ENCODE data around the gene ADTRP. TPM values are rescaled to one million over a fixed set of nuclear protein-coding genes. Genes with fewer than 3 reads are reported as not detected.
A peak's percentile ranks its signal among the peaks of the same experiment; 100 is the strongest.

ADTRP gene
- total and polyA plus RNA-seq, 12 donors: 0.20 to 1.1 (median 0.35) TPM; not detected in 5

GRCh38 chr6:11705483-11705882 is 73.1 kb downstream of the ADTRP start:
- no peak overlapping the region for H3K27ac ChIP-seq
- no peaks in the 10 kb centered on the region for H3K27me3 ChIP-seq
- no peaks in the 10 kb centered on the region for H3K36me3 ChIP-seq (replicated peaks in 1 of 2)
- H3K4me1 ChIP-seq (replicated peaks in 1 of 2): no peaks in the 10 kb centered on the region
- 84 to 96% (median 90%) methylated on average over 4 of the region's 4 CpGs for WGBS, 4 donors
- intact Hi-C loops (cut with DNase I): loop anchor here in 1 of 2 donors (10.0 kb wide), 1 partner anchor 309 kb away; the partner anchor contains the start of gene HIVEP1
- no peaks in the 10 kb centered on the region for H3K9me3 ChIP-seq (replicated peaks in 1 of 3)
- no peak for DNase-seq
- no peak for TF ChIP-seq CTCF (IDR thresholded peaks at IDR 0.05)
- TF ChIP-seq POLR2A (IDR thresholded peaks at IDR 0.05): no peak
- H3K4me3 ChIP-seq: no peak overlapping the region

GRCh38 chr6:11705069-11705468 is 73.5 kb downstream of the ADTRP start:
- Histone ChIP-seq H3K27ac (no peak overlapping the region), H3K4me1 (replicated peaks in 1 of 2) (no peaks in the 10 kb centered on the region), H3K36me3 (replicated peaks in 1 of 2) (no peaks in the 10 kb centered on the region), H3K27me3 (no peaks in the 10 kb centered on the region), H3K9me3 (replicated peaks in 1 of 3) (no peaks in the 10 kb centered on the region), H3K4me3 (no peak overlapping the region)
- TF ChIP-seq POLR2A (IDR thresholded peaks at IDR 0.05): no peak
- TF ChIP-seq CTCF (IDR thresholded peaks at IDR 0.05): no peak
- no peak for DNase-seq
- intact Hi-C loops (cut with DNase I): loop anchor here in 1 of 2 donors (10.0 kb wide), 1 partner anchor 310 kb away; the partner anchor contains the start of gene HIVEP1
- 92 to 95% (median 93%) methylated on average over 7 of the region's 7 CpGs for WGBS, 4 donors

- intact Hi-C loops (cut with DNase I): loop anchor here in 1 of 2 donors (10.0 kb wide), 1 partner anchor 311 kb away; the partner anchor contains the start of gene HIVEP1
- Histone ChIP-seq H3K4me3 (no peak overlapping the region), H3K9me3 (replicated peaks in 1 of 3) (no peaks in the 10 kb centered on the region), H3K27me3 (no peaks in the 10 kb centered on the region), H3K27ac (no peak overlapping the region), H3K4me1 (replicated peaks in 1 of 2) (no peaks in the 10 kb centered on the region), H3K36me3 (replicated peaks in 1 of 2) (no peaks in the 10 kb centered on the region)
- no peak for DNase-seq
- WGBS, 4 donors: 93 to 96% (median 94%) methylated on average over 6 of the region's 6 CpGs
- TF ChIP-seq CTCF (IDR thresholded peaks at IDR 0.05) (no peak), POLR2A (IDR thresholded peaks at IDR 0.05) (no peak)
These were observed 74.9 kb downstream of the ADTRP start for GRCh38 chr6:11703725-11704124.

GRCh38 chr6:11702500-11703130 is 76.0 kb downstream of the ADTRP start:
- DNase-seq: peak in 2 of 7 donors; percentile 11 to 25
- no peak overlapping the region for H3K27ac ChIP-seq
- H3K27me3 ChIP-seq: no peaks in the 10 kb centered on the region
- no peaks in the 10 kb centered on the region for H3K36me3 ChIP-seq (replicated peaks in 1 of 2)
- intact Hi-C loops (cut with DNase I): loop anchor here in 1 of 2 donors (10.0 kb wide), 1 partner anchor 312 kb away; the partner anchor contains the start of gene HIVEP1
- TF ChIP-seq CTCF (IDR thresholded peaks at IDR 0.05) (no peak), POLR2A (IDR thresholded peaks at IDR 0.05) (no peak)
- H3K4me3 ChIP-seq: no peak overlapping the region
- H3K4me1 ChIP-seq (replicated peaks in 1 of 2): no peaks in the 10 kb centered on the region
- no peaks in the 10 kb centered on the region for H3K9me3 ChIP-seq (replicated peaks in 1 of 3)
- 58 to 71% (median 66%) methylated on average over 4 to 5 of the region's 5 CpGs for WGBS, 4 donors
